HCT116 (cell line): Measurements from ENCODE around the gene ATAT1. TPM values are rescaled to one million over a fixed set of nuclear protein-coding genes. Genes with fewer than 3 reads are reported as not detected.

Experiments
- ATAC-seq: fragments of 200-7000 bp; cut with Tn5 transposase; 2 replicates; pipeline ENCODE4 v1.9.1; 2020; ENCODE audit warnings: mild to moderate bottlenecking, moderate library complexity
- BruUV-seq: library from RNA; stranded (reverse); fragments of 400-500 nt; replicated peaks from 2 replicates; lab custom pipeline; 2021; lab: Mats Ljungman, UMichigan
- CTCF ChIA-PET: fragments of 300-600 bp; sonication (Branson Sonifier 250); formaldehyde crosslinking; loops from one replicate; lab custom pipeline; 2021; ENCODE audit warnings: antibody characterized with exemption; lab: Charles Lee
- POLR2A ChIA-PET: fragments of 300-600, 350-600 bp; sonication (Branson Sonifier 250); formaldehyde crosslinking; loops from one replicate; lab custom pipeline; 2021; ENCODE audit warnings: antibody characterized with exemption; lab: Charles Lee
- RAD21 ChIA-PET, 2 experiments: fragments of 300-600 bp; sonication (Branson Sonifier 250); formaldehyde crosslinking; loops; one replicate each; lab custom pipeline; 2023; ENCODE audit warnings: low total read pairs in 2 of 2; ENCODE audit not compliant: uncharacterized antibody in 2 of 2, unreplicated experiment in 2 of 2, low non-redundant PET in 1 of 2; lab: Charles Lee
- DNase-seq: peaks from one replicate; pipeline ENCODE4 v3.0.0-alpha.2; 2010; ENCODE audit warnings: low read depth, low spot score
- H2AFZ ChIP-seq: fragments of 200-600 bp; shearing (Covaris generic), sonication (generic); 2 replicates; pipeline ENCODE4 v1.6.1; 2017; ENCODE audit warnings: low read depth, mixed run types, mixed read lengths, antibody characterized with exemption, low read length; ENCODE audit not compliant: poor library complexity, severe bottlenecking
- H3K27ac ChIP-seq: 2 replicates; pipeline ENCODE4 v1.5.1; 2012; ENCODE audit warnings: low read depth, low read length
- H3K27me3 ChIP-seq: fragments of 200-600 bp; sonication (generic); 2 replicates; pipeline ENCODE4 v1.6.1; 2016; ENCODE audit warnings: mixed run types, low read length, mixed read lengths; ENCODE audit not compliant: insufficient read depth
- H3K36me3 ChIP-seq, 2 experiments: fragments of 200-500 bp in 1 of 2; fragments of 200-600 bp in 1 of 2; sonication (Bioruptor generic) in 1 of 2; sonication (generic) in 1 of 2; 2 replicates each; pipeline versions ENCODE4 v1.5.1 to v1.6.1; 2014 to 2016; ENCODE audit warnings: low read length in 2 of 2, inconsistent platforms in 1 of 2, mixed read lengths in 1 of 2, mixed run types in 1 of 2; ENCODE audit not compliant: insufficient read depth in 2 of 2, control insufficient read depth in 1 of 2
- H3K4me1 ChIP-seq, 2 experiments: fragments of 200-600 bp in 1 of 2; sonication (generic) in 1 of 2; 2 replicates each; pipeline versions ENCODE4 v1.5.1 to v1.6.1; 2012 to 2017; ENCODE audit warnings: low read length in 2 of 2, inconsistent platforms in 1 of 2, mild to moderate bottlenecking in 1 of 2, mixed read lengths in 1 of 2, mixed run types in 1 of 2, moderate library complexity in 1 of 2; ENCODE audit not compliant: insufficient read depth in 2 of 2, control insufficient read depth in 1 of 2
- H3K4me2 ChIP-seq: fragments of 200-600 bp; sonication (generic); 2 replicates; pipeline ENCODE4 v1.6.1; 2017; ENCODE audit warnings: mixed run types, low read length, mixed read lengths
- H3K4me3 ChIP-seq, 2 experiments: fragments of 200-600 bp in 1 of 2; sonication (generic) in 1 of 2; replicated peaks in 1 of 2; 2 replicates each; pipeline ENCODE4 v1.5.1; 2011 to 2016; ENCODE audit warnings: low read length in 2 of 2, control low read depth in 1 of 2, low read depth in 1 of 2, mild to moderate bottlenecking in 1 of 2, mixed read lengths in 1 of 2, mixed run types in 1 of 2
- H3K79me2 ChIP-seq: fragments of 200-600 bp; sonication (generic); 2 replicates; pipeline ENCODE4 v1.6.1; 2017; ENCODE audit warnings: mild to moderate bottlenecking, mixed run types, low read length, moderate library complexity, mixed read lengths; ENCODE audit not compliant: insufficient read depth
- H3K9ac ChIP-seq: fragments of 200-600 bp; sonication (generic); 2 replicates; pipeline ENCODE4 v1.6.1; 2016; ENCODE audit warnings: low read length, mixed read lengths
- H3K9me2 ChIP-seq: fragments of 200-600 bp; sonication (generic), shearing (Covaris generic); 2 replicates; pipeline ENCODE4 v1.6.1; 2017; ENCODE audit warnings: mixed run types, mild to moderate bottlenecking, moderate library complexity; ENCODE audit not compliant: insufficient read depth
- H3K9me3 ChIP-seq, 2 experiments: fragments of 200-500 bp in 1 of 2; fragments of 200-600 bp in 1 of 2; sonication (Bioruptor generic) in 1 of 2; sonication (generic) in 1 of 2; 2 replicates each; pipeline ENCODE4 v1.6.1; 2014 to 2017; ENCODE audit warnings: low read length in 2 of 2, mixed read lengths in 2 of 2, inconsistent platforms in 1 of 2, low read depth in 1 of 2, mild to moderate bottlenecking in 1 of 2, mixed run types in 1 of 2, moderate library complexity in 1 of 2; ENCODE audit not compliant: control insufficient read depth in 1 of 2, insufficient read depth in 1 of 2
- H4K20me1 ChIP-seq: fragments of 200-600 bp; sonication (generic), shearing (Covaris generic); 2 replicates; pipeline ENCODE4 v1.6.1; 2017; ENCODE audit warnings: mixed run types, mild to moderate bottlenecking, moderate library complexity; ENCODE audit not compliant: insufficient read depth
- CBX3 ChIP-seq: IDR thresholded peaks from 2 replicates; pipeline ENCODE4 v1.6.1; 2012; ENCODE audit warnings: low read depth
- CEBPB ChIP-seq: IDR thresholded peaks from 2 replicates; pipeline ENCODE4 v1.6.1; 2012; ENCODE audit warnings: low read depth
- EGR1 ChIP-seq: IDR thresholded peaks from 2 replicates; pipeline ENCODE4 v1.6.1; 2012; ENCODE audit warnings: low read depth
- EZH2 ChIP-seq: fragments of 200-600 bp; sonication (generic); IDR thresholded peaks from 2 replicates; pipeline ENCODE4 v1.6.1; 2017; ENCODE audit warnings: antibody characterized with exemption, mixed run types
- POLR2A ChIP-seq: IDR thresholded peaks from 2 replicates; pipeline ENCODE4 v1.7.0; 2011; ENCODE audit warnings: borderline replicate concordance; ENCODE audit not compliant: insufficient read depth, insufficient read length; ENCODE audit errors: extremely low read depth
- POLR2AphosphoS5 ChIP-seq: IDR thresholded peaks from 2 replicates; pipeline ENCODE4 v1.6.1; 2011; ENCODE audit warnings: mild to moderate bottlenecking, low read depth, low read length, moderate library complexity
- RAD21 ChIP-seq: IDR thresholded peaks from 2 replicates; pipeline ENCODE4 v1.6.1; 2012; ENCODE audit warnings: low read depth, mild to moderate bottlenecking
- REST ChIP-seq: IDR thresholded peaks from 2 replicates; pipeline ENCODE4 v1.6.1; 2012; ENCODE audit warnings: low read depth
- SRF ChIP-seq: IDR thresholded peaks from 2 replicates; pipeline ENCODE4 v1.6.1; 2012; ENCODE audit warnings: low read depth
- TCF7L2 ChIP-seq: IDR thresholded peaks from 2 replicates; pipeline ENCODE4 v1.7.0; 2011; ENCODE audit warnings: borderline replicate concordance, inconsistent platforms; ENCODE audit not compliant: insufficient read depth, insufficient read length; ENCODE audit errors: extremely low read depth
- YY1 ChIP-seq: IDR thresholded peaks from 2 replicates; pipeline ENCODE4 v1.6.1; 2011; ENCODE audit warnings: low read length, low read depth, moderate library complexity, mild to moderate bottlenecking; ENCODE audit not compliant: insufficient replicate concordance; ENCODE audit errors: extremely low read depth
- ZBTB33 ChIP-seq: IDR thresholded peaks from 2 replicates; pipeline ENCODE4 v1.6.1; 2011; ENCODE audit warnings: mild to moderate bottlenecking, low read length, moderate library complexity; ENCODE audit not compliant: insufficient replicate concordance; ENCODE audit errors: extremely low read depth
- ZFX ChIP-seq: fragments of 450-650 bp; IDR thresholded peaks from 2 replicates; pipeline ENCODE4 v1.6.1; 2017
- ZNF274 ChIP-seq: fragments of 200-500 bp; sonication (Bioruptor generic); IDR thresholded peaks from 2 replicates; pipeline ENCODE4 v1.6.1; 2014; ENCODE audit warnings: mild to moderate bottlenecking, low read depth, low read length, inconsistent platforms
- intact Hi-C: fragments of 100-400 bp; cut with micrococcal nuclease; formaldehyde crosslinking; loops from 2 replicates; pipeline ENCODE4 v1.10.0; 2022
- total RNA-seq: library from RNA; stranded (reverse); gene quantifications from one replicate; pipeline ENCODE4 v1.2.1, GENCODE V29; 2021; ENCODE audit not compliant: unreplicated experiment

Gene ATAT1
- total RNA-seq, 1 experiment from 2014 or later = 19.8 TPM

- Histone ChIP-seq H2AFZ (no peak overlapping the region), H3K79me2 (peaks cover 58% of the 10 kb centered on the region), H3K9me3 (no peaks in the 10 kb centered on the region), H3K9me2 (no peaks in the 10 kb centered on the region), H3K4me1 (peaks cover 42 to 69% of the 10 kb centered on the region in 2 experiments), H3K4me3 (peak overlapping the region; percentile 38 to 54), H4K20me1 (no peaks in the 10 kb centered on the region), H3K9ac (peak overlapping the region; percentile 66), H3K27me3 (no peaks in the 10 kb centered on the region), H3K4me2 (peak overlapping the region; percentile 98), H3K36me3 (peaks cover 0 to 2% of the 10 kb centered on the region in 2 experiments; a peak in 1 of 4 replicates)
- ATAC-seq = no peak
- intact Hi-C loops = no loop called here
- ChIA-PET RAD21 (no interaction called here), CTCF (interaction anchor here (3.5 kb wide), 1 partner anchor 47 kb away, joined by 21 read pairs; no protein-coding TSS in a partner anchor), POLR2A (no interaction called here)
- no peak for DNase-seq
- BruUV-seq = no TSS peak
- TF ChIP-seq ZNF274 = no peak
- no peak for TF ChIP-seq TCF7L2
- TF ChIP-seq SRF = no peak
- no peak for TF ChIP-seq CBX3
- no peak for TF ChIP-seq POLR2AphosphoS5
- TF ChIP-seq RAD21 = no peak
- TF ChIP-seq ZBTB33 = no peak
- no peak for TF ChIP-seq YY1
- no peak for TF ChIP-seq EZH2
- TF ChIP-seq ZFX = no peak
- no peak for TF ChIP-seq EGR1
- no peak for TF ChIP-seq POLR2A
- TF ChIP-seq REST = no peak
- no peak for TF ChIP-seq CEBPB
- TF ChIP-seq, all 23 proteins: peak for 0
- H3K27ac ChIP-seq = peak overlapping the region; percentile 85
Measured at GRCh38 chr6:30683183-30683979, 56.7 kb downstream of the ATAT1 start.
